ENCODE measurements around the gene TTC17. TPM values are rescaled to one million over a fixed set of nuclear protein-coding genes. Genes with fewer than 3 reads are reported as not detected.

TTC17 gene
- total and polyA plus RNA-seq, 9 of the 15 experiments (the other 6 are each of a cell fraction or from before 2014, with no cell fraction given) = 19.7 to 99.1 (median 53.3) TPM

- ATAC-seq (no peak), DNase-seq (ENCODE audit: extremely low read depth in 1 of 4, low spot score in 3 of 4) (no peak), FAIRE-seq (no peak)
- Histone ChIP-seq H3K27me3 (ENCODE audit: control insufficient read depth in 2 of 2, insufficient read depth in 2 of 2, low read length in 2 of 2) (no peaks in the 10 kb centered on the region), H3K4me3 (no peak overlapping the region), H3K4me2 (ENCODE audit: insufficient read depth, low read length) (no peak overlapping the region), H3K9me1 (ENCODE audit: control insufficient read depth, insufficient read depth, low read length) (no peaks in the 10 kb centered on the region), H4K20me1 (replicated peaks; ENCODE audit: control insufficient read depth, insufficient read depth, low read length) (no peaks in the 10 kb centered on the region), H3K27ac (ENCODE audit: extremely low read depth, low read depth, low read length) (no peak overlapping the region), H3K9ac (ENCODE audit: insufficient read depth in 1 of 2, low read depth in 2 of 2, low read length in 2 of 2) (no peak overlapping the region), H3K36me3 (ENCODE audit: control insufficient read depth, insufficient read depth, low read length) (peaks cover 55% of the 10 kb centered on the region), H3K9me3 (replicated peaks; ENCODE audit: control insufficient read depth, insufficient read depth, low read depth, low read length) (no peaks in the 10 kb centered on the region), H3K79me2 (ENCODE audit: control insufficient read depth, insufficient read depth, low read length) (no peaks in the 10 kb centered on the region), H2AFZ (ENCODE audit: low read depth, low read length) (no peak overlapping the region), H3K4me1 (replicated peaks in 1 of 2; ENCODE audit: control insufficient read depth in 2 of 2, insufficient read depth in 2 of 2, low read length in 2 of 2) (no peaks in the 10 kb centered on the region)
- no TSS peak for BruUV-seq (replicated peaks)
- 77% methylated on average over 4 of the region's 5 CpGs for WGBS (ENCODE audit: insufficient coverage, low coverage, missing lambda C conversion rate)
- in situ Hi-C loops (cut with MboI) (no loop called here), intact Hi-C loops (cut with micrococcal nuclease) (no loop called here)
- no peak for TF ChIP-seq TAF1 (IDR thresholded peaks at IDR 0.05; ENCODE audit: control insufficient read depth, extremely low read depth, insufficient read depth, low read length, severe bottlenecking)
- TF ChIP-seq HSF4 (CRISPR knock-in tag; IDR thresholded peaks at IDR 0.05; ENCODE audit: borderline replicate concordance) = no peak
- TF ChIP-seq KAT7 (CRISPR knock-in tag; IDR thresholded peaks at IDR 0.05; ENCODE audit: borderline replicate concordance) = no peak
- no peak for TF ChIP-seq CBX5 (IDR thresholded peaks at IDR 0.05; ENCODE audit: borderline replicate concordance, low read depth)
- no peak for TF ChIP-seq ZNF764 (CRISPR knock-in tag; IDR thresholded peaks at IDR 0.05; ENCODE audit: low read depth)
- TF ChIP-seq ZBTB26 (CRISPR knock-in tag; IDR thresholded peaks at IDR 0.05) = no peak
- no peak for TF ChIP-seq E2F4 (CRISPR knock-in tag; IDR thresholded peaks at IDR 0.05; ENCODE audit: low read depth)
- TF ChIP-seq HDAC1 (IDR thresholded peaks at IDR 0.05) = no peak
- TF ChIP-seq CREB1 (IDR thresholded peaks at IDR 0.05) = no peak
- no peak for TF ChIP-seq CREB1 (CRISPR knock-in tag; IDR thresholded peaks at IDR 0.05)
- TF ChIP-seq BHLHE40 (IDR thresholded peaks at IDR 0.05; ENCODE audit: low read length) = no peak
- TF ChIP-seq PTBP1 (IDR thresholded peaks at IDR 0.05; ENCODE audit: low read depth, low read length) = no peak
- no peak for TF ChIP-seq JUND (IDR thresholded peaks at IDR 0.05; ENCODE audit: borderline replicate concordance, low read depth, low read length)
- no peak for TF ChIP-seq JUND (tag; IDR thresholded peaks at IDR 0.05; ENCODE audit: borderline replicate concordance, low read depth, low read length)
- TF ChIP-seq SMAD1 (IDR thresholded peaks at IDR 0.05; ENCODE audit: low read depth, low read length, partially characterized antibody) = no peak
- TF ChIP-seq PYGO2 (tag; IDR thresholded peaks at IDR 0.05) = no peak
- no peak for TF ChIP-seq CREB3L1 (IDR thresholded peaks at IDR 0.05; ENCODE audit: borderline replicate concordance, low read depth)
- CTCF ChIA-PET (ENCODE audit: low intra/inter-chr PET ratio) = no interaction called here
- POLR2A ChIA-PET = no interaction called here
Measured at GRCh38 chr11:43493431-43493830, 134.7 kb downstream of the TTC17 start.

Data from K562 (cell line).